NCI-H1105 (cell line): ENCODE measurements around the gene SETBP1.

Experiments used
- DNase-seq: peaks from one replicate; lab custom pipeline; 2025; lab: John Stamatoyannopoulos, UW

The SETBP1 gene

GRCh38 chr18:45066886-45067285, 386.2 kb downstream of the SETBP1 start:
- no peak for DNase-seq

- DNase-seq: no peak
Observed at GRCh38 chr18:45068400-45069094, 387.9 kb downstream of the SETBP1 start.

GRCh38 chr18:45069546-45069945, 388.9 kb downstream of the SETBP1 start:
- no peak for DNase-seq

- no peak for DNase-seq
Observed at GRCh38 chr18:45071956-45072355, 391.3 kb downstream of the SETBP1 start.

- no peak for DNase-seq
Observed at GRCh38 chr18:45073556-45073955, 392.9 kb downstream of the SETBP1 start.

- no peak for DNase-seq
Observed at GRCh38 chr18:45081566-45082181, 401.0 kb downstream of the SETBP1 start.

- no peak for DNase-seq
Observed at GRCh38 chr18:45083226-45083855, 402.7 kb downstream of the SETBP1 start.

- no peak for DNase-seq
Observed at GRCh38 chr18:45084206-45084605, 403.5 kb downstream of the SETBP1 start.

GRCh38 chr18:45085916-45086624, 405.4 kb downstream of the SETBP1 start:
- no peak for DNase-seq

- DNase-seq: no peak
Observed at GRCh38 chr18:45086777-45087176, 406.1 kb downstream of the SETBP1 start.

- DNase-seq: no peak
Observed at GRCh38 chr18:45090526-45091140, 409.9 kb downstream of the SETBP1 start.

GRCh38 chr18:45100321-45101105, 419.8 kb downstream of the SETBP1 start:
- DNase-seq: no peak

- no peak for DNase-seq
Observed at GRCh38 chr18:45102126-45102525, 421.4 kb downstream of the SETBP1 start.

GRCh38 chr18:45102863-45103262, 422.2 kb downstream of the SETBP1 start:
- no peak for DNase-seq

GRCh38 chr18:45103319-45104048, 422.8 kb downstream of the SETBP1 start:
- DNase-seq: no peak

- no peak for DNase-seq
Observed at GRCh38 chr18:45104049-45104395, 423.3 kb downstream of the SETBP1 start.

GRCh38 chr18:45106331-45106774, 425.7 kb downstream of the SETBP1 start:
- DNase-seq: no peak

- no peak for DNase-seq
Observed at GRCh38 chr18:45107425-45107824, 426.7 kb downstream of the SETBP1 start.

GRCh38 chr18:45108754-45109153, 428.1 kb downstream of the SETBP1 start:
- no peak for DNase-seq

GRCh38 chr18:45109271-45109670, 428.6 kb downstream of the SETBP1 start:
- no peak for DNase-seq

GRCh38 chr18:45109706-45110105, 429.0 kb downstream of the SETBP1 start:
- no peak for DNase-seq
